NCI-H187 treated with DMSO at 0.1 percent for 48 hours (cell line): ENCODE data around the gene CUL9.

Experiments used
- DNase-seq: peaks from one replicate; lab custom pipeline; 2025; lab: John Stamatoyannopoulos, UW

CUL9 gene

DNA sequence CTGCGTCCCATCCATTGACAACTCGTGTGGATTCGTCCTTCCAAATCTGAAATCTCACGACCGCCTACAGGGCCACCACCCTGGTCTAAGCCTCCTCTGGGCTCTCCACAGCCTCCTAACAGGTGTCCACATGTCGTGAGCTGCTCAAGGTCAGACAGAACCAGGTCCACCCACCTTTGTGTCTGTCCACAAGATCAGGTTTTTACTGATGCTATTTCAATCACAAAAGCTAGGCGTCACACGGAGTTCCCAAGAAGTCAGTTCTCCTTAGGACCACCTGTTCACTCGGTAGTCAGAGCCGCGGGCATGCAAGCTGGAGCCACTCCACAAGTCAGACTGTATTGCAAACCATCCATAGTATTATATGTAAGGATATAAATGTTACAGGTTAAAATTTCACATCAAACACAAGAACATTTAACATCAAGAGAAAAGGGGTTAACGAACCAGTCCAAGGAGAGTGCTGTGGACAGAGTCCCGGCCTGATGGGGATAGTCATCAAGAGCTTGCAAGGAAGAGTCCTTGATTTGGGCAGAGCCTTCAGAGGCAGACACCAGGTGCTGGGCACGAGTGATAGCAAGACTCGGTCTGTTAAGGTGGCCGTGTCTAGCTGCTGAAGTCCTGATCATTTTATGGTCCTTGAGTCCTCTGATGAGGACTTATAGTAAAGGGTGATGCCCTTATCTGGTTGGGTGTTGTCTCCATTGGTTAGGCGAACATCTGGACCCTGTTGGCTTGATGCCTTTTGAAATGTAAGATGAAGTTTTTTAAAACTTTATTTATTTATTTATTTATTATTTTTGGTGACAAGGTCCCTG is 48.0 kb downstream of the CUL9 start:
- DNase-seq: no peak

DNA sequence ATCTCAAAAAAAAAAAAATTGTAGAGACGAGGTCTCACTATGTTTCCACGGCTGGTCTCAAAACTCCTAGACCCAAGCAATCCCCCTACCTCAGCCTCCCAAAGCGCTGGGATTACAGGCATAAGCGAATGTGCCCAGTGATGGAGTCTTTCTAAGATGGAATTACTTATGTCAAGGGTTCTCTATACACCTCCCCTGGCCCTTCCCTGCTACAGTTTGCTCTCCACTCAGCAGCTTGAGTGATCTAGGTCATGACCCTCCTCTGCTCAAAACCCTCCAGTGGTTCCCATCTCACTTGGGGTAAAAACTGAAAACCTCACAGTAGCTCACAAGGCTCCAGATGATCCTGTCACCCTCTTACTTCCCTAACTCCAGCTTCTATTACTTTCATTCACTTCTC is 49.1 kb downstream of the CUL9 start:
- no peak for DNase-seq

- no peak for DNase-seq
These were observed 49.9 kb downstream of the CUL9 start for GRCh38 chr6:43231735-43232450.

DNA sequence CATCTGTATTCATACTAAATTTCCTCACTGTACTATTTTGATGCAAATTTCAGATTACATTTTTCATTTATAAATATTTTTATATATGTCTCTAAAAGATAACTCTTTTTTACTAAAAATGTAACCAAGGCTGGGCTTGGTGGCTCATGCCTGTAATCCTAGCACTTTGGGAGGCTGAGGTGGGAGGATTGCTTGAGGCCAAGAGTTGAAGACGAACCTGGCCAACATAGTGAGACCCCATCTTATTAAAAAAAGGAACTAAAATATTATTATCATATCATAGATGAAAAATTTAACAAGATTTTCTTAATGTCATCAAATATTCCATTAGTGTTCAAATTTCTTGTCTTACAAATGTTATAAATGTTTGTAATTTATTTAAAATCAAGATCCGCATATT is 53.8 kb downstream of the CUL9 start:
- no peak for DNase-seq

- DNase-seq: no peak
These were observed 57.1 kb downstream of the CUL9 start for GRCh38 chr6:43239054-43239453.

DNA sequence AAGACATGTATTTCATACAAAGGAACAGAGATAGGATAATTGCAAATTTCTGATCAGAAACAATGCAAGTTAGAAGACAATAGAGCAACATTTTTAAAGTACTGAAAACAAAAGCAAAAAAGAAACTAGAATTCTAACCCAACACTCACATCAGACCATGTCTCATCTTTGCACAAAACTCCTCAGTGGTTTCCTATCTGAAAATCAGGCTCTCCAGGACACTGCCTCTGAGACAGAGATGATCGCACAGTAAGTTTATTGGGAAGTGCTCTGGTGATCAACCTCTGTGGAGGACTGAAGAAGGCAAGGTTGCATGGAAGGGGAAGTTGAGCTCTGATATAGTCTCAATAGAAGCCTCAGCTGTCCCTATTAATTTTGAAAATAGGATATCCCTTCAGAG is 59.0 kb downstream of the CUL9 start:
- DNase-seq: no peak

DNA sequence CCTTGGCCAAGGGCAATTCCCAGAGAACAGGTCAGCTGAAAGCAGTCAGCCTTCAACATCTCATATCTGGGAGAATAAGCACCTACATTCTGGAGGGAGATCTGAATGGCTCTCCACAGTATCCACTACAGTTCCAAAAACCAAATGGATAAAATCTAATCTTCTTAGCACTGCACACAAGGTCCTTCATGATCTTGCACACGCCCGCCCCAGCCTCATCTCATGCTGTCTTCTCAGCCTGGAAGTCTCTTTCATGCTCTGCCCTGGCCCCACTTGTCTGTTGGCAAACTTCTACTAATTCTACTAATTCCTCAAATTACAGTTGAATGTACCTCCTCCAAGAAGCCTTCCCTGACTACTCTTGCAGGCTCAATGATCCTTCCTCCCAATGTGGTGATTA is 59.5 kb downstream of the CUL9 start:
- no peak for DNase-seq

DNA sequence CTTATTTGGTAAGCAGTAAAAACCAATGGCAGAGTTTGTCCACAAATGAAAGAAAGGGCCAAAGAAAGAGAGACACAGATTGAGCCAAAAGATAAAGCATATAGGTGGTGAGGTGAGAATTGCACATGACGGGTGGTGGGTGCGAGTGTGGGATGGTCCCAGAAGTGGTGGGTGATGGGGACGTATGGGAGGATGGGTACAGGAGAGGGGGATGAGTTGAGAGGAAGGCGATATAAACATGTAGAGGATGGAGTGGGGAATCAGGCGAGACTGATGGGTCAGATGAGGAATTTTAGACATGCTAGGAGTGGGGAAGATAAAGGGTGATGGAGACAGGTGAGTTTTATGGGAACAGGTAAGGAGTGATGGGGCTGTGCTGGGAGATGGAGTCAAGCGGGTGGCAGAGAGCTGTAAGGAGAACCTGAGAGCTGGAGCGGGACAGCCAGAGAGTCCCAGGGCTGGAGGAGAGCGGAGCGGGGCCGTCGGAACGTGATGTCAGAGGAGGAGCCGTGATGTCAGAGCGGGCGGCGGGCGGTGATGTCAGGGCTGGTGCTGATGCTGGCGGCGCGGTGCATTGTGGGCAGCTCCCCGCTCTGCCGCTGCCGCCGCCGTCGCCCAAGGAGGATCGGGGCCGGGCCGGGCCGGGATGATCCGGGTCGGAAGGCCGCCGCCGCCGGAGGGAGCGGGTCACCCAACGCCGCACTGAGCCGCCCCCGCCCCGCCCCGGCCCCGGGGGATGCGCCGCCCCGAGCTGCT is 61.1 kb downstream of the CUL9 start, which contains the start of gene TTBK1:
Gene TTBK1 (plus strand): TSS at position 574 of the 756 bp plus-strand sequence. CDS start 3,180 bp downstream, outside the sequence.
- no peak for DNase-seq

- no peak for DNase-seq
These were observed 61.8 kb downstream of the CUL9 start for GRCh38 chr6:43243664-43244321.

DNA sequence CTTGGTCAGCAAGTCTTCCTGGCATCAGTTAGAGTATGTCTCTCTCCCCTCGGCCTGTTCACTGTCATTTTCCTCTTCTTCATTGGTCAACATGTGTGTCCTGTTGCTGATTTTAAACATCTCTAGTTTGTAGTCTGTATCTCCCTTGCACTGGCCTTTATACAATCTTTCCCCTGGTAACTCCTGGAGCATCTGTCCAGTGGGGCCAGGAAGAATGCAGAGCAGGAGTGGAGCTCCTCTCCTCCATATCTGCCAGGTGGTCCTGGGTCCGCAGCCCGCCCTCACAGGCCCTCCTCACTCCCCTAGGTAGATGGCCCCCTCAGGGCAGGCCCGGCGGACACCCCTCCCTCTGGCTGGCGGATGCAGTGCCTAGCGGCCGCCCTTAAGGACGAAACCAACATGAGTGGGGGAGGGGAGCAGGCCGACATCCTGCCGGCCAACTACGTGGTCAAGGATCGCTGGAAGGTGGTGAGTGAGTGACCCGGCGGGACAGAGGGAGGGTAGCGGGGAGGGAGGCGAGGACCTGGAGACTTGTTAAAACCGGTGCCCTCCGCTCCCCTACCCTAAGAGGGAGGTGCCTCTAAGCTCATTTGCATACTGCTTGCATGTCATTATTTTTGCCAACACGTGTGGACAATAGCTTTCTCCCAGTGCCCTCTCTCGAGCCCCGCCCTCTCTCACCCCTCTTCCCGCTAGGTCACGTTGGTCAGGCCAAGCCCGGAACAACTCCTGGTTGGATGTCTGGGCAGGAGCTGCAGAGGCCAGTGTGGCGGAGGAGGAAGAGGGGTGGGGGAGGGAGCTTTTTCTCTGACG is 64.5 kb downstream of the CUL9 start:
- no peak for DNase-seq

DNA sequence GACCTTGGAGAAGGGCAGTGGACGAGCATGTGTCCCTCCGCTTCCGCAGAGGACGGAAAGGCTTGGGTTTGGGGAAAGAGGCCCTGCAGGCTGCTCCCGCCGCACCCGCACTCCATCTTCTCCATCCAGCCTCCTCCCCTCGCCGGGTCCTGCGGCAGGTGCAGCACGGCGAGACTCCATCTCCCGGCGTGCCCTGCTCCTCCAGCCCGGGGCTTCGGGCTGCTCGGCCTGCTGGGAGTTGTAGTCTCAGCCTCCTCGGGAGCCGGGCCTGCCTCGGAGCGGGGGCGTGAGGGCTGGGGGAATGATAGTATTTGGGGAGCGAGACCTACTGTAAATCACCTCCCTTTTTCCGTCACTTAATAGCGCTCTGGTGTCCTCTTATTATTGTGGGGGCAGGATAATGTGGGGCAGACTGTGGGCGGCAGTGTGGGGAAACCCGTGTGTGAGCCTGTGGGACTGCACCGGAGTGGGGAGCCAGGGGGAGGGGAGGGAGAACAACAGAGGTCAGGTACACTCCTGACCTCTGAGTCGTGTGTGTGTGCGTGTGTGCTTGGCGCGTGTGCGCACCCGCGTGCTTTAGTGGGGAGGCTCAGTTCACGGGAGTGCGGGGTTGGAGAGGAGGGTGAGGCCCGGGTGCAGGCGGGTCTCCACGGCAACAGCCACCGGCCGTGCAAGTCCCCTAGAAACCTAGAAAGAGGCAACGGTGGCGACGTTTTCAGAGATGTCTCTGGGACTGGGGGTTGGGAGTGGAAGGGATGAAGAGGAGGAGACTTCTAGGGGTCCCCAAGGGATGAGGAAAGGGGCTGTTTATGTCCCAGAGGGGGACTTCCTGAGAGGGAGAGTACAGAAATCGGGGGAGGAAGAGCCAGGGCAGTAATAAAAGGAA is 65.4 kb downstream of the CUL9 start:
- no peak for DNase-seq

DNA sequence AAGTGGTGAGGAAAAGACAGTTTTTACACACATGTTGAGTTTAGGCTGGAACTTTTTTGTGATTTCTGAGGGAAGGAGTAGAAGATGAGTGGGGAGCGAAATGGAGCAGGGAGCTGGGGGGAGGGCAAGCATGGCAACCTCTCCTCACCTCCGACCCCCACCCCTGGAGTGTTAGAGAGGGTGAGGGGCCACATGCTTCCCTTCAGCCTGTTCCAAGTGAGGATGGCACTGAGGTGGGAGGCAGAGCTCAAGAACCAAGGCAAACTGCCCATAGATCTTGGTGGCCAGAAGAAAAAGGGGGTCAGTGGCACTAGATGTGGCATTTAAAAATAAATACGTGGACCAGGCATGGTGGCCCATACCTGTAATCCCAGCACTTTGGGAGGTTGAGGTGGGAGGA is 66.1 kb downstream of the CUL9 start:
- DNase-seq: no peak

GRCh38 chr6:43248791-43249190 is 66.8 kb downstream of the CUL9 start:
- DNase-seq: no peak

DNA sequence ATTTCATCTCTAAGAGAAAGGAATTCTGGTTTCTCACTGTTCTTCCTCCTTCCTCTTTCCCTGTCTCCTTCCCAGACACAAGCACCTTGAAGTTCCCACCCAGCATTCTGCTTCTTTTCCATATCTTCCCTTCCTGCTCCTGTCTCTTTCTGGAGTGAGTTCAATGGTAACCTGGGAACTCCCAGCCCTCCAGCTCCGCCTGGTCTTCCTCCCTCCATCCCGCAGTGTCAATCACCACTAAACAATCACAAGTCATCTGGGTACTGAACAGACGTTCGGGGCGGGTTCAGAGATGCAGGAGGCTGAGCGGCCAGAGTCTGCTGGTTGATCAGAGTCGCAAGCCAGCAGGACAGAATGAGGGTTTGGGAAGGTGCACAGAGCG is 69.0 kb downstream of the CUL9 start:
- DNase-seq: no peak

- DNase-seq: no peak
These were observed 71.4 kb downstream of the CUL9 start for GRCh38 chr6:43253401-43253800.

- DNase-seq: no peak
These were observed 72.3 kb downstream of the CUL9 start for GRCh38 chr6:43254138-43254817.

- DNase-seq: no peak
These were observed 72.8 kb downstream of the CUL9 start for GRCh38 chr6:43254846-43255245.

DNA sequence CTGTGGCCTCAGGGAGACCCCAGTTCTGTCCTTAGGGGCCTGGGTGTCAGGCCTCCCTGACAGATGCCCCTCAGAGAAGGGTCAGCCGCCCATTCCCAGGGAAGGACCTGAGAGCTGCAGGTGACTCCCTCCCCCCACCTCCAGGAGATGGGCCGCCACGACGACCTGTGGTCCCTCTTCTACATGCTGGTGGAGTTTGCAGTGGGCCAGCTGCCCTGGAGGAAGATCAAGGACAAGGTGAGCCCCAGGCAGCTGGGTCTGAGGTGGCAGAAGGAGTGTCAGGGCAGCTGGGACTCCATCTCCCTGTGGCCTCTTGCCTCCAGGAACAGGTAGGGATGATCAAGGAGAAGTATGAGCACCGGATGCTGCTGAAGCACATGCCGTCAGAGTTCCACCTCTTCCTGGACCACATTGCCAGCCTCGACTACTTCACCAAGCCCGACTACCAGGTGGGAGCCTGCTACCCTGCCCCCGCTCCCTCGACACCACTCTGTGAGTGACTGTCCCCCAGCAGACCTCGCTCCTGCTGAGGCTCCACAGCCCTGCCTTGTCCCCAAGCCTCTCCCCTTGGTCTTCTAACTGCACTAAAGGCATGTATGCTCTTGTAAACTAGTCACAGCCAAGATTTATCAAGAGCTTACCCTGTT is 73.5 kb downstream of the CUL9 start:
- DNase-seq: no peak

GRCh38 chr6:43256670-43257366 is 74.8 kb downstream of the CUL9 start:
- DNase-seq: no peak
